Spinal cord (tissue), 10 donors: ENCODE measurements around the gene DNAJC24. TPM values are rescaled to one million over a fixed set of nuclear protein-coding genes. Genes with fewer than 3 reads are reported as not detected.
A peak's percentile ranks its signal among the peaks of the same experiment; 100 is the strongest.

ENCODE experiments used
- DNase-seq, 6 donors: peaks; one replicate each; pipeline versions ENCODE4 v3.0.0 to v3.0.0-alpha.2; 2013 to 2015; ENCODE audit warnings: low spot score in 6 of 6, low read depth in 4 of 6
- H3K27ac ChIP-seq: one replicate; pipeline ENCODE4 v1.5.1; 2013; ENCODE audit warnings: low read depth, low read length, control low read depth
- H3K27me3 ChIP-seq: one replicate; pipeline ENCODE4 v1.6.1; 2013; ENCODE audit warnings: low read length; ENCODE audit not compliant: control insufficient read depth, insufficient read depth
- H3K36me3 ChIP-seq: one replicate; pipeline ENCODE4 v1.6.1; 2013; ENCODE audit warnings: low read length; ENCODE audit not compliant: control insufficient read depth, insufficient read depth
- H3K4me1 ChIP-seq: one replicate; pipeline ENCODE4 v1.6.1; 2013; ENCODE audit warnings: low read length; ENCODE audit not compliant: control insufficient read depth, insufficient read depth
- H3K4me3 ChIP-seq: one replicate; pipeline ENCODE4 v1.5.1; 2013; ENCODE audit warnings: low read depth, low read length, control low read depth
- H3K9me3 ChIP-seq: one replicate; pipeline ENCODE4 v1.6.1; 2013; ENCODE audit warnings: low read length; ENCODE audit not compliant: control insufficient read depth, insufficient read depth
- WGBS: methylation state at CpG from one replicate; pipeline ENCODE4 v1.1.5; 2013; ENCODE audit warnings: missing lambda C conversion rate; ENCODE audit not compliant: insufficient coverage; 5-methylcytosine and 5-hydroxymethylcytosine counted together
- polyA plus RNA-seq, 2 donors: library from polyadenylated mRNA; unstranded; fragments of 120-200 nt; gene quantifications; one replicate each; pipeline ENCODE4 v1.2.1, GENCODE V29; 2013; ENCODE audit not compliant: insufficient read length in 2 of 2
- total RNA-seq, 2 donors: library from RNA; depleted of rRNA in 1 of 2; stranded (reverse); fragments of 120-200 nt in 1 of 2; fragments of >200 nt in 1 of 2; gene quantifications; one replicate each; pipeline versions ENCODE4 v1.2.3 to v1.2.4, GENCODE V29; 2013 to 2014
- donor health status: healthy.

Gene DNAJC24
- total and polyA plus RNA-seq, 4 donors: 25.0 to 35.1 (median 28.8) TPM

- Histone ChIP-seq H3K36me3 (no peaks in the 10 kb centered on the region), H3K4me3 (no peak overlapping the region), H3K27me3 (no peaks in the 10 kb centered on the region), H3K27ac (no peak overlapping the region), H3K9me3 (no peaks in the 10 kb centered on the region), H3K4me1 (no peaks in the 10 kb centered on the region)
- DNase-seq: no peak
Measured at GRCh38 chr11:31424652-31425051, 55.0 kb downstream of the DNAJC24 start.

- Histone ChIP-seq H3K27ac (no peak overlapping the region), H3K36me3 (no peaks in the 10 kb centered on the region), H3K4me3 (no peak overlapping the region), H3K9me3 (no peaks in the 10 kb centered on the region), H3K4me1 (no peaks in the 10 kb centered on the region), H3K27me3 (no peaks in the 10 kb centered on the region)
- no CpG with 5 or more reads among the region's 1 CpG for WGBS
- DNase-seq: peak in 1 of 6 donors; percentile 10
Measured at GRCh38 chr11:31433851-31434250, 64.2 kb downstream of the DNAJC24 start.

GRCh38 chr11:31437742-31438435 lies 68.2 kb downstream of the DNAJC24 start:
- Histone ChIP-seq H3K27me3 (no peaks in the 10 kb centered on the region), H3K9me3 (no peaks in the 10 kb centered on the region), H3K4me1 (no peaks in the 10 kb centered on the region), H3K36me3 (no peaks in the 10 kb centered on the region), H3K4me3 (no peak overlapping the region), H3K27ac (no peak overlapping the region)
- no peak for DNase-seq
- no CpG with 5 or more reads among the region's 2 CpGs for whole genome bisulfite sequencing

GRCh38 chr11:31441296-31441695 lies 71.6 kb downstream of the DNAJC24 start:
- Histone ChIP-seq H3K4me3 (no peak overlapping the region), H3K36me3 (no peaks in the 10 kb centered on the region), H3K4me1 (no peaks in the 10 kb centered on the region), H3K27ac (no peak overlapping the region), H3K27me3 (no peaks in the 10 kb centered on the region), H3K9me3 (no peaks in the 10 kb centered on the region)
- no peak for DNase-seq

- Histone ChIP-seq H3K9me3 (no peaks in the 10 kb centered on the region), H3K36me3 (no peaks in the 10 kb centered on the region), H3K4me3 (no peak overlapping the region), H3K27me3 (no peaks in the 10 kb centered on the region), H3K4me1 (no peaks in the 10 kb centered on the region), H3K27ac (no peak overlapping the region)
- no CpG with 5 or more reads among the region's 2 CpGs for WGBS
- DNase-seq: no peak
Measured at GRCh38 chr11:31442086-31442485, 72.4 kb downstream of the DNAJC24 start.

- Histone ChIP-seq H3K27ac (no peak overlapping the region), H3K36me3 (no peaks in the 10 kb centered on the region), H3K27me3 (no peaks in the 10 kb centered on the region), H3K4me1 (no peaks in the 10 kb centered on the region), H3K9me3 (no peaks in the 10 kb centered on the region), H3K4me3 (no peak overlapping the region)
- no peak for DNase-seq
- WGBS: no CpG with 5 or more reads among the region's 3 CpGs
Measured at GRCh38 chr11:31443802-31444201, 74.1 kb downstream of the DNAJC24 start.

- no peaks in the 10 kb centered on the region for H3K27me3 ChIP-seq
- H3K4me3 ChIP-seq: no peak overlapping the region
- no peak for DNase-seq
- H3K36me3 ChIP-seq: no peaks in the 10 kb centered on the region
- H3K4me1 ChIP-seq: no peaks in the 10 kb centered on the region
- 88% methylated on average over 3 of the region's 4 CpGs for WGBS
- H3K27ac ChIP-seq: no peak overlapping the region
- H3K9me3 ChIP-seq: no peaks in the 10 kb centered on the region
Measured at GRCh38 chr11:31445621-31446020, 76.0 kb downstream of the DNAJC24 start.

GRCh38 chr11:31449040-31449439 lies 79.4 kb downstream of the DNAJC24 start:
- no peaks in the 10 kb centered on the region for H3K9me3 ChIP-seq
- WGBS: no CpG with 5 or more reads among the region's 2 CpGs
- no peak overlapping the region for H3K4me3 ChIP-seq
- DNase-seq: peak in 1 of 6 donors; percentile 11
- H3K27ac ChIP-seq: no peak overlapping the region
- H3K27me3 ChIP-seq: no peaks in the 10 kb centered on the region
- H3K4me1 ChIP-seq: peaks cover 3% of the 10 kb centered on the region
- H3K36me3 ChIP-seq: no peaks in the 10 kb centered on the region

- H3K4me1 ChIP-seq: peaks cover 3% of the 10 kb centered on the region
- no peaks in the 10 kb centered on the region for H3K27me3 ChIP-seq
- no peak overlapping the region for H3K27ac ChIP-seq
- no peaks in the 10 kb centered on the region for H3K9me3 ChIP-seq
- no CpG with 5 or more reads among the region's 1 CpG for WGBS
- no peak for DNase-seq
- H3K36me3 ChIP-seq: no peaks in the 10 kb centered on the region
- H3K4me3 ChIP-seq: no peak overlapping the region
Measured at GRCh38 chr11:31450841-31451240, 81.2 kb downstream of the DNAJC24 start.

GRCh38 chr11:31455177-31455576 lies 85.5 kb downstream of the DNAJC24 start:
- H3K27me3 ChIP-seq: no peaks in the 10 kb centered on the region
- WGBS: no CpG with 5 or more reads among the region's 3 CpGs
- H3K36me3 ChIP-seq: no peaks in the 10 kb centered on the region
- no peak for DNase-seq
- no peak overlapping the region for H3K4me3 ChIP-seq
- no peaks in the 10 kb centered on the region for H3K9me3 ChIP-seq
- H3K27ac ChIP-seq: no peak overlapping the region
- peaks cover 3% of the 10 kb centered on the region for H3K4me1 ChIP-seq
